Fibroblast of lung (primary cell): Measurements from ENCODE around the gene C1QTNF12. TPM values are rescaled to one million over a fixed set of nuclear protein-coding genes. Genes with fewer than 3 reads are reported as not detected.

ENCODE experiments used
- DNase-seq, 2 donors: peaks; one replicate each; pipeline versions ENCODE4 v3.0.0 to v3.0.0-alpha.2; 2010; ENCODE audit warnings: low read depth in 2 of 2
- H2AFZ ChIP-seq: 2 replicates; pipeline ENCODE4 v1.5.1; 2012; ENCODE audit warnings: low read length, control low read depth, inconsistent platforms
- H3K27ac ChIP-seq: 2 replicates; pipeline ENCODE4 v1.5.1; 2011; ENCODE audit warnings: low read length, control low read depth; ENCODE audit not compliant: insufficient read depth
- H3K27me3 ChIP-seq: 2 replicates; pipeline ENCODE4 v1.5.1; 2011; ENCODE audit warnings: mild to moderate bottlenecking, low read length; ENCODE audit not compliant: control insufficient read depth, insufficient read depth
- H3K36me3 ChIP-seq: 2 replicates; pipeline ENCODE4 v1.5.1; 2011; ENCODE audit warnings: low read length; ENCODE audit not compliant: control insufficient read depth, insufficient read depth
- H3K4me1 ChIP-seq: 2 replicates; pipeline ENCODE4 v1.5.1; 2011; ENCODE audit warnings: low read length; ENCODE audit not compliant: control insufficient read depth, insufficient read depth; ENCODE audit errors: extremely low read depth
- H3K4me2 ChIP-seq: 2 replicates; pipeline ENCODE4 v1.5.1; 2011; ENCODE audit warnings: low read length, control low read depth; ENCODE audit not compliant: insufficient read depth; ENCODE audit errors: extremely low read depth
- H3K4me3 ChIP-seq, 4 experiments: fragments of 200-600 bp in 1 of 4; sonication (generic) in 1 of 4; replicated peaks in 1 of 4; 2 replicates each; pipeline ENCODE4 v1.5.1; 2011 to 2016; ENCODE audit warnings: low read length in 4 of 4, low read depth in 3 of 4, mild to moderate bottlenecking in 3 of 4, control low read depth in 2 of 4, inconsistent platforms in 1 of 4, mixed read lengths in 1 of 4; ENCODE audit not compliant: insufficient read depth in 1 of 4; ENCODE audit errors: control extremely low read depth in 1 of 4
- H3K79me2 ChIP-seq: 2 replicates; pipeline ENCODE4 v1.5.1; 2012; ENCODE audit warnings: mild to moderate bottlenecking, low read length, inconsistent platforms; ENCODE audit not compliant: control insufficient read depth, insufficient read depth
- H3K9ac ChIP-seq: 2 replicates; pipeline ENCODE4 v1.5.1; 2011; ENCODE audit warnings: mild to moderate bottlenecking, low read length, control low read depth; ENCODE audit not compliant: insufficient read depth
- H3K9me3 ChIP-seq: 2 replicates; pipeline ENCODE4 v1.5.1; 2012; ENCODE audit warnings: low read depth, low read length; ENCODE audit not compliant: control insufficient read depth, insufficient read depth
- H4K20me1 ChIP-seq: 2 replicates; pipeline ENCODE4 v1.5.1; 2011; ENCODE audit warnings: low read length; ENCODE audit not compliant: control insufficient read depth, insufficient read depth; ENCODE audit errors: extremely low read depth
- EZH2 ChIP-seq: IDR thresholded peaks from 2 replicates; pipeline ENCODE4 v1.5.1; 2012; ENCODE audit warnings: low read length, control low read depth, mild to moderate bottlenecking; ENCODE audit errors: missing control alignments
- polyA plus RNA-seq, 2 donors: library from polyadenylated mRNA; depleted of rRNA in 1 of 2; stranded (reverse) in 1 of 2; unstranded in 1 of 2; fragments of >200 nt; gene quantifications; 2 replicates each; pipeline ENCODE4 v1.2.1, GENCODE V29; 2011 to 2012; ENCODE audit warnings: missing spikeins in 1 of 2
- total RNA-seq: library from RNA; depleted of rRNA; stranded (reverse); fragments of >200 nt; gene quantifications from 2 replicates; pipeline ENCODE4 v1.2.1, GENCODE V29; 2014
- TF ChIP-seq, protein P1 (sequence below), 2 donors: IDR thresholded peaks in 1 of 2; conservative IDR thresholded peaks in 1 of 2; 1 replicate in 1 of 2; 2 replicates in 1 of 2; pipeline ENCODE4 v1.5.1; 2011 to 2012; ENCODE audit warnings: low read length in 2 of 2, control low read depth in 1 of 2, inconsistent platforms in 1 of 2, low read depth in 1 of 2, mild to moderate bottlenecking in 1 of 2

Gene C1QTNF12
- total and polyA plus RNA-seq, 2 donors (not counting 1 experiment from before 2014, with no cell fraction given), result 0.27 to 4.1 TPM

GRCh38 chr1:1233567-1233892 lies 13.0 kb downstream of the C1QTNF12 start:
- Histone ChIP-seq H3K27ac (no peak overlapping the region), H3K4me3 (no peak overlapping the region), H2AFZ (no peak overlapping the region), H3K4me1 (peaks cover 13% of the 10 kb centered on the region), H3K27me3 (no peaks in the 10 kb centered on the region), H4K20me1 (no peaks in the 10 kb centered on the region), H3K9ac (no peak overlapping the region), H3K79me2 (peaks cover 44% of the 10 kb centered on the region), H3K4me2 (no peak overlapping the region), H3K36me3 (peaks cover 11% of the 10 kb centered on the region), H3K9me3 (no peaks in the 10 kb centered on the region)
- no peak for DNase-seq
- TF ChIP-seq, protein P1, sequence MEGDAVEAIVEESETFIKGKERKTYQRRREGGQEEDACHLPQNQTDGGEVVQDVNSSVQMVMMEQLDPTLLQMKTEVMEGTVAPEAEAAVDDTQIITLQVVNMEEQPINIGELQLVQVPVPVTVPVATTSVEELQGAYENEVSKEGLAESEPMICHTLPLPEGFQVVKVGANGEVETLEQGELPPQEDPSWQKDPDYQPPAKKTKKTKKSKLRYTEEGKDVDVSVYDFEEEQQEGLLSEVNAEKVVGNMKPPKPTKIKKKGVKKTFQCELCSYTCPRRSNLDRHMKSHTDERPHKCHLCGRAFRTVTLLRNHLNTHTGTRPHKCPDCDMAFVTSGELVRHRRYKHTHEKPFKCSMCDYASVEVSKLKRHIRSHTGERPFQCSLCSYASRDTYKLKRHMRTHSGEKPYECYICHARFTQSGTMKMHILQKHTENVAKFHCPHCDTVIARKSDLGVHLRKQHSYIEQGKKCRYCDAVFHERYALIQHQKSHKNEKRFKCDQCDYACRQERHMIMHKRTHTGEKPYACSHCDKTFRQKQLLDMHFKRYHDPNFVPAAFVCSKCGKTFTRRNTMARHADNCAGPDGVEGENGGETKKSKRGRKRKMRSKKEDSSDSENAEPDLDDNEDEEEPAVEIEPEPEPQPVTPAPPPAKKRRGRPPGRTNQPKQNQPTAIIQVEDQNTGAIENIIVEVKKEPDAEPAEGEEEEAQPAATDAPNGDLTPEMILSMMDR (conservative IDR thresholded peaks at IDR 0.05 in 1 of 2, IDR thresholded peaks at IDR 0.05 in 1 of 2; ENCODE audit: low read depth in 1 of 2, low read length in 2 of 2), result no peak
- no peak for TF ChIP-seq EZH2

- Histone ChIP-seq H3K27ac (no peak overlapping the region), H2AFZ (no peak overlapping the region), H3K9ac (no peak overlapping the region), H4K20me1 (no peaks in the 10 kb centered on the region), H3K4me3 (no peak overlapping the region), H3K9me3 (no peaks in the 10 kb centered on the region), H3K27me3 (no peaks in the 10 kb centered on the region), H3K4me2 (no peak overlapping the region), H3K79me2 (peaks cover 50% of the 10 kb centered on the region), H3K4me1 (peaks cover 13% of the 10 kb centered on the region), H3K36me3 (peaks cover 17% of the 10 kb centered on the region)
- DNase-seq, result no peak
- no peak for TF ChIP-seq EZH2
- TF ChIP-seq, protein P1 (conservative IDR thresholded peaks at IDR 0.05 in 1 of 2, IDR thresholded peaks at IDR 0.05 in 1 of 2; ENCODE audit: low read depth in 1 of 2, low read length in 2 of 2), result no peak
Measured at GRCh38 chr1:1232796-1233566, 13.5 kb downstream of the C1QTNF12 start.

GRCh38 chr1:1232208-1232795 lies 14.2 kb downstream of the C1QTNF12 start, which contains the start of gene B3GALT6:
B3GALT6 (plus strand) TSS chr1:1232237; CDS start chr1:1232279, 42 bp downstream.
- Histone ChIP-seq H3K4me2 (peak within 1 kb of the TSS; percentile 88), H3K79me2 (peaks cover 56% of the 10 kb centered on the region), H3K27me3 (no peaks in the 10 kb centered on the region), H4K20me1 (no peaks in the 10 kb centered on the region), H2AFZ (peak within 1 kb of the TSS; percentile 33), H3K36me3 (peaks cover 22% of the 10 kb centered on the region), H3K9ac (peak within 1 kb of the TSS; percentile 96), H3K4me1 (peaks cover 10% of the 10 kb centered on the region), H3K4me3 (peak within 1 kb of the TSS; percentile 67 to 86 (median 78)), H3K9me3 (no peaks in the 10 kb centered on the region), H3K27ac (peak within 1 kb of the TSS; percentile 91)
- DNase-seq, result peak in 1 of 2 donors; percentile 27
- no peak for TF ChIP-seq EZH2
- TF ChIP-seq, protein P1 (conservative IDR thresholded peaks at IDR 0.05 in 1 of 2, IDR thresholded peaks at IDR 0.05 in 1 of 2; ENCODE audit: low read depth in 1 of 2, low read length in 2 of 2), result no peak
